Glutamatergic neuron (in vitro differentiated cells): ENCODE data around the gene RGCC. TPM values are rescaled to one million over a fixed set of nuclear protein-coding genes. Genes with fewer than 3 reads are reported as not detected.
"Not testable (repeated sequence)": the region's sequence is repeated elsewhere in the genome, so short reads cannot be mapped to it uniquely, and the experiment has no call there.

Experiments
- DNase-seq: peaks from one replicate; pipeline ENCODE4 v3.0.0; 2022
- H3K27ac Mint-ChIP-seq: one replicate; pipeline ENCODE4 v1.8.0; 2020; ENCODE audit warnings: mild to moderate bottlenecking, mixed read lengths, inconsistent platforms; ENCODE audit not compliant: unreplicated experiment
- H3K27me3 Mint-ChIP-seq: one replicate; pipeline ENCODE4 v1.8.0; 2020; ENCODE audit warnings: mild to moderate bottlenecking, moderate library complexity, mixed read lengths, inconsistent platforms; ENCODE audit not compliant: unreplicated experiment
- H3K36me3 Mint-ChIP-seq: one replicate; pipeline ENCODE4 v1.8.0; 2020; ENCODE audit warnings: mild to moderate bottlenecking, mixed read lengths, inconsistent platforms; ENCODE audit not compliant: unreplicated experiment
- H3K4me1 Mint-ChIP-seq: one replicate; pipeline ENCODE4 v1.8.0; 2020; ENCODE audit warnings: mild to moderate bottlenecking, low read depth, mixed read lengths, inconsistent platforms; ENCODE audit not compliant: unreplicated experiment
- H3K4me3 Mint-ChIP-seq: one replicate; pipeline ENCODE4 v1.8.0; 2020; ENCODE audit warnings: mild to moderate bottlenecking, mixed read lengths, inconsistent platforms; ENCODE audit not compliant: unreplicated experiment
- H3K9me3 Mint-ChIP-seq: one replicate; pipeline ENCODE4 v1.8.0; 2020; ENCODE audit warnings: mild to moderate bottlenecking, moderate library complexity, mixed read lengths, inconsistent platforms; ENCODE audit not compliant: unreplicated experiment
- total RNA-seq: library from RNA; stranded (reverse); fragmentation: NEBNext Ultra II Directional; extraction: Animal tissue kit (Norgen Biotek cat#: 25700); gene quantifications from one replicate; pipeline ENCODE4 v1.2.1, GENCODE V29; 2021; ENCODE audit not compliant: unreplicated experiment
- TF ChIP-seq, protein P1 (sequence below): fragments of 200-600 bp; sonication (generic); IDR thresholded peaks from one replicate; pipeline ENCODE4 v1.5.0; 2021; ENCODE audit not compliant: partially characterized antibody, unreplicated experiment

RGCC gene
- total RNA-seq, 1 donor from 2014 or later = not detected

DNA sequence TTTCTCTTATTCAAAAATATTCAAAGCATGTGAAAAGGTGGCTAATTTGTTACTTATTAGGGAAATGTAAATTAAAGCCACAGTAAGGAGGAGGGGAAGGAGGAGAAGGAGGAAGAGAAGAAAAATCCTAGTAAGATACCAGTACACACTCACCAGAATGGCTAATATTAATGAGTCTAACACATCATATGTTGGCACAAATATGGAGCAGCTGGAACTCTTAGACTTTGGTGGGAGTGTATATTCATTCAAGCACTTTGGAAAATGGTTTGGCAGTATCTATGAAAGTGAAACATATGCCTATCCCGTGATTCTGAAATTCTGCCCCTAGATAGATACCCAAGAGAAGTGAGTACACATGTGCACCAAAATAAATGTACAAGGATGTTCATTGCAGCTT is 38.1 kb upstream of the RGCC start:
- Mint-ChIP-seq H3K4me1 (no peaks in the 10 kb centered on the region), H3K36me3 (peaks cover 5% of the 10 kb centered on the region), H3K9me3 (peaks cover 3% of the 10 kb centered on the region), H3K27me3 (peaks cover 2% of the 10 kb centered on the region), H3K4me3 (no peak overlapping the region), H3K27ac (no peak overlapping the region)
- TF ChIP-seq, protein P1, sequence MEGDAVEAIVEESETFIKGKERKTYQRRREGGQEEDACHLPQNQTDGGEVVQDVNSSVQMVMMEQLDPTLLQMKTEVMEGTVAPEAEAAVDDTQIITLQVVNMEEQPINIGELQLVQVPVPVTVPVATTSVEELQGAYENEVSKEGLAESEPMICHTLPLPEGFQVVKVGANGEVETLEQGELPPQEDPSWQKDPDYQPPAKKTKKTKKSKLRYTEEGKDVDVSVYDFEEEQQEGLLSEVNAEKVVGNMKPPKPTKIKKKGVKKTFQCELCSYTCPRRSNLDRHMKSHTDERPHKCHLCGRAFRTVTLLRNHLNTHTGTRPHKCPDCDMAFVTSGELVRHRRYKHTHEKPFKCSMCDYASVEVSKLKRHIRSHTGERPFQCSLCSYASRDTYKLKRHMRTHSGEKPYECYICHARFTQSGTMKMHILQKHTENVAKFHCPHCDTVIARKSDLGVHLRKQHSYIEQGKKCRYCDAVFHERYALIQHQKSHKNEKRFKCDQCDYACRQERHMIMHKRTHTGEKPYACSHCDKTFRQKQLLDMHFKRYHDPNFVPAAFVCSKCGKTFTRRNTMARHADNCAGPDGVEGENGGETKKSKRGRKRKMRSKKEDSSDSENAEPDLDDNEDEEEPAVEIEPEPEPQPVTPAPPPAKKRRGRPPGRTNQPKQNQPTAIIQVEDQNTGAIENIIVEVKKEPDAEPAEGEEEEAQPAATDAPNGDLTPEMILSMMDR = no peak
- no peak for DNase-seq

DNA sequence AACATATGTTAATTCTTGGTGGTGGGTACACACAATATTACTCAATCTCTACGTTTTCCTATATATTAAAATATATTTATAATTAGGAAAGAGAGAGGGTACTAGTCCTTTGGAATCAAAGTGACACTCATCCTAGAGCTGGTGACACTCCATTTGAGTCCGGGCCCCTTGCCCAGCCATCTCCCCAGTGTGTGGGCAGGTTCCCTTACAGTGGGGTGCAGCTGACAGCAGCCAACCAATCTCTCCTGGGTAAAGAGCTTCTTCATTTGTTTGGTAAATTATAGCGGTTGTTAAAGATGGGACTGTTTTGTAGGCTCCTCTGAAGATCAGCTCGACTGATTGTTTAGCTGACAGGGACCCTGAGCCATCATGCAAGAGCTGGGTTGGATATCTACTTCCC is 37.2 kb upstream of the RGCC start:
- H3K27me3 Mint-ChIP-seq = peaks cover 2% of the 10 kb centered on the region
- H3K36me3 Mint-ChIP-seq = peaks cover 5% of the 10 kb centered on the region
- no peak for DNase-seq
- peaks cover 3% of the 10 kb centered on the region for H3K9me3 Mint-ChIP-seq
- H3K4me1 Mint-ChIP-seq = no peaks in the 10 kb centered on the region
- TF ChIP-seq, protein P1 = no peak
- no peak overlapping the region for H3K4me3 Mint-ChIP-seq
- H3K27ac Mint-ChIP-seq = no peak overlapping the region

DNA sequence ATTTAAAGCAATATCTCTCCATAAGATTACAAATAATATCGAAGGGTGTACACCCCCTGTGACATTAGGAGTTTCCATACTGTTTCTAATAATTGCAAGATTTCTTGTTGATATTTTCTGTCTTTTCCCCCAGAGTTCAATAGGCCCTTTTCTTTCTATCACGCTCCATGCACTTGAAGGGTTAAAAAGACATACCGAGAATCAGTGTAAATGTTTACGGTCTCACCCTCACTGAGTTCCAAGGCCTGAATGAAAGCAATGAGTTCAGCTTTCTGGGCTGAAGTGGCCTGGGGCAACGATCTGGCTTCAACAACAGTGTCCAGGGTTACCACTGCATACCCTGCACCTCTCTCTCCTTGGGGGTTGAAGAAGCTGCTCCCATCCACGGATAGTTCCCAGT is 36.0 kb upstream of the RGCC start:
- not testable (repeated sequence) for H3K27me3 Mint-ChIP-seq, H3K36me3 Mint-ChIP-seq, H3K9me3 Mint-ChIP-seq, DNase-seq, H3K4me1 Mint-ChIP-seq, H3K4me3 Mint-ChIP-seq, H3K27ac Mint-ChIP-seq

DNA sequence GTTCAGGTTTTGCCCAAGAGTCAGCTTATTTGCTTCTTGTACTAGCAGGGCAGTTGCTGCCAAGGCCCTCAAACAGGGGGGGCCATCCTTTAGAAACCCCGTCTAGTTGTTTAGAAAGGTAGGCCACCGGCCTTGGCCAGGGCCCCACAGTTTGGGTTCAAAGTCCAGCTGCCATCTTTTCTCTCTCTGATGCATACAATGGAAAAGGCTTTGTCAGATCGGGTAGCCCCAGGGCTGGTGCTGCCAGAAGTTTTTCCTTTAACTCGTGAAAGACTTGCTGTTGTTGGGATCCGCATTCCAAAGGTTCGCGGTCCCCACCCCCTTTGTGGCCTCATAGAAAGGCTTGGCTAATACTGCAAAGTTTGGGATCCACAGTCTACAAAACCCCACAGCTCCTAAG is 35.4 kb upstream of the RGCC start:
- not testable (repeated sequence) for DNase-seq

DNA sequence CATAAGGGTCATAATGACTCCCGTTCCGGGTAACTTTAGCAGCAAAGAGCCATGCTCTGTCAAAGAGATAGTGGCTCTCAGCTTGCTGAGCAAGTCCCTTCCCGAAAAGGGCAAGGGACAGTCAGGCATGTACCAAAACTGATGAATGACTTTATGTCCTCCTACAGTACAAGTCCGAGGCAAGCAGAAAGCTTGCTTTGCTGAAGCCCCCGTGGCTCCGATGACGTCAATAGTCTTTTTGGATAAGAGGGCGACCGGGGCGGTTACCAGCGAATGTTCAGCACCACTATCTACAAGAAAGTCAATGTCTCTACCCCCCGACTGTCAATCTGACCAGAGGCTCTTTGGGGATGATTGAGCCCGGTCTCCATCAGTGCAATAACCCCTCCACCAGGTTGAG is 34.1 kb upstream of the RGCC start:
- H3K4me1 Mint-ChIP-seq, H3K27me3 Mint-ChIP-seq, H3K4me3 Mint-ChIP-seq, DNase-seq, H3K36me3 Mint-ChIP-seq, H3K9me3 Mint-ChIP-seq, H3K27ac Mint-ChIP-seq: not testable (repeated sequence)

More for the DNA sequence above, 35.4 kb upstream of the RGCC start:
- H3K36me3 Mint-ChIP-seq, H3K9me3 Mint-ChIP-seq, H3K4me1 Mint-ChIP-seq, H3K27ac Mint-ChIP-seq, H3K4me3 Mint-ChIP-seq, H3K27me3 Mint-ChIP-seq: not testable (repeated sequence)

- DNase-seq, H3K4me3 Mint-ChIP-seq, H3K9me3 Mint-ChIP-seq, H3K4me1 Mint-ChIP-seq, H3K36me3 Mint-ChIP-seq, H3K27me3 Mint-ChIP-seq, H3K27ac Mint-ChIP-seq: not testable (repeated sequence)
Measured at GRCh38 chr13:41424675-41425074, 32.7 kb upstream of the RGCC start.

- TF ChIP-seq, protein P1 = no peak
- DNase-seq = no peak
- no peaks in the 10 kb centered on the region for H3K4me1 Mint-ChIP-seq
- no peak overlapping the region for H3K27ac Mint-ChIP-seq
- H3K27me3 Mint-ChIP-seq = peaks cover 2% of the 10 kb centered on the region
- no peak overlapping the region for H3K4me3 Mint-ChIP-seq
- H3K9me3 Mint-ChIP-seq = peaks cover 6% of the 10 kb centered on the region
- H3K36me3 Mint-ChIP-seq = peaks cover 5% of the 10 kb centered on the region
Measured at GRCh38 chr13:41426047-41426446, 31.3 kb upstream of the RGCC start.
